ENCODE data around the gene PGAP2. TPM values are rescaled to one million over a fixed set of nuclear protein-coding genes. Genes with fewer than 3 reads are reported as not detected.
"Not testable (repeated sequence)": the region's sequence is repeated elsewhere in the genome, so short reads cannot be mapped to it uniquely, and the experiment has no call there.

PGAP2 gene
- total RNA-seq (2014; rRNA removed; shearing (Covaris generic)): 15.4 and 16.6 TPM in 2 replicates

DNA sequence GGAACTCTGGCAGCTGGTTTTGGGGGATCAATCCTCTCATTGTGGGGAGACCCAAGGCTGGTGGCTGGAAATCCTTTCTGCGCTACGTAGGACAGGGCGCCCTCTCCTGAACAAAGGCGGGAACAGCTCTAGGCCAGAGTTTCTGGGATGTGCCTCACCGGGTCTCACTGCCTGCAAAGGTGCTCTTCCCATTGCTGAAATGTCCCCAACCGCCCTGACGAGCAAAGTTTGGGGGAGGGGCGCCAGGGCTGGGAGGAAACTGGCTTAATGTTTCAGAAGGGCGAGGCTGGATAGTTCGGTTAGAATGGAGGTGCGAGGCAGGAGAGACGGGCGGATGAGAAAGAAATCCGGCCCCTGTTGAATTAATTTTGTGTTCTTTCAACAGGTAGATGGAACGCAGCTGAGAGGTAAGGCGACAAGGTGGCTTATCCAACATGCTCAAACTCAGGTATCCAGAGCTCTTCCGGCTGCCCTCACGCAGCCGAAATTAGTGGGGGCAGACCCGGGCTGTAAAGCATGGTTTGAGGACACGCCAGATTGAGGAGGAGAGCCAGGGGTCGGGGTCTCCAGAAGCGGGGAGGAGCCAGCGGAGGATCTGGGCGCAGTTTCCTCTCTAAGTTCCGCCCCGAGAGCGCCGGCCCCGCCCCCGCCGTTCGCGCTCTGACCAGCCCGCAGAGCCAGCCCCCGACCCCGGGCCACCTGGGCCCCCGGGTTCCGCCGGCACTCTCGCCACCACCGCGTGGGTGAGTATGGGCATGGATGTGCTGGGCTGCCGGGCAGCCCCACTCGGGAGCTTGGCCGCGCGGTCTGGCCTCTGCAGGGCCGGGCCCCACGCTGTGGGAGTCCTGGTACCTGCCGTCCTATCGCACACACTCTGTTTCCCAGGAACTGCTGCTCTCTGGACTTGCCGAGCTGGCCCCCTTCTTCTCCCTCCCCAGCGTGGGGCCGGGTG, at the start of gene PGAP2:
PGAP2 (plus strand) TSS at position 652 of the 952 bp plus-strand sequence. CDS start 2,700 bp downstream, outside the sequence.
- peak; percentile 51 for DNase-seq (ENCODE audit: low spot score)

DNA sequence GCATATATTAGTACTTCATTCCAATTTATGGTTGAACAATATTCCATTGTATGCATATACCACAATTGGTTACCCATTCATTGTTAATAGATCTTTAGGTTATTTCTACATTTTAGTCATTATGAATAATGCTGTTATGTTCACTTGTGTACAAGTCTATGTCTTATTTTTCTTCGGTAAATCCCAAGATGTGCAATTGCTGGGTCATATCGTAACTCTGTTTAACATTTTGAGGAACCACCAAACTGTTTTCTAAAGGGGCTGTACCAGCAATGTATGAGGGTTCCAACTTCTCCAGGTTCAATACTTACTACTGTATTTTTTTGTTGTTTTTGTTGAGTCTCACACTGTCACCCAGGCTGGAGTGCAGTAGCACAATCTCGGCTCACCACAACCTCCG, 44.1 kb upstream of the PGAP2 start:
- no peak for DNase-seq (ENCODE audit: low spot score)

DNA sequence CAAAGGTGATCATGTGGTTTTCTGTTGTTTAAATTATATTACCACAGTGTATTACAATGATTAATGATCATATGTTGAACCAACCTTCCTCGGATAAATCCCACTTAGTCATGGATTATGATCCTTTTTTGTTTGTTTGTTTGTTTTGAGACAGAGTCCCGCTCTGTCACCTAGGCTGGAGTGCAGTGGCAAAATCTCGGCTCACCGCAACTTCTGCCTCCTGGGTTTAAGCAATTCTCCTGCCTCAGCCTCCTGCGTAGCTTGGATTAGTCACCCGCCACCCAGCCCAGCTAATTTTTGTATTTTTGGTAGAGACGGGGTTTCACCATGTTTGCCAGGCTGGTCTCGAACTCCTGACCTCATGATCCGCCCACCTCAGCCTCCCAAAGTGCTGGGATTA, 41.5 kb upstream of the PGAP2 start:
- not testable (repeated sequence) for DNase-seq (ENCODE audit: low spot score)

DNA sequence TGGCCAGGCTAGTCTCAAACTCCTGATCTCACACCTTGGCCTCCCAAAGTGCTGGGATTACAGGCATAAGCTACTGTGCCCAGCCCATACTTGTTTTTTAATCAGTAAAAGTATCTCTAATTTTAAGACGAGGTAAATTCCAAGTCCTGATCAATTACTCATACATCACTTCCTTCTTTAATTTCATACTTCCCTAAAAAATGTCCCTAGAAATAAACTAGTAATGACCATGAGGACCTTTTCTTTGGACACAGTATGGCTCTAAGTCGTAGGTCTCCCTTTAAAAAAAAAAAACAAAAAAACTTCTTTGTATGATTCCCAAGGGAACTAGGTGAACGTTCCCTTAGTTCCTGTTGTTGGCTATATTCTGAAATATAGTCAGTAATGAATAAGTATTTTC, 40.8 kb upstream of the PGAP2 start:
- no peak for DNase-seq (ENCODE audit: low spot score)

DNA sequence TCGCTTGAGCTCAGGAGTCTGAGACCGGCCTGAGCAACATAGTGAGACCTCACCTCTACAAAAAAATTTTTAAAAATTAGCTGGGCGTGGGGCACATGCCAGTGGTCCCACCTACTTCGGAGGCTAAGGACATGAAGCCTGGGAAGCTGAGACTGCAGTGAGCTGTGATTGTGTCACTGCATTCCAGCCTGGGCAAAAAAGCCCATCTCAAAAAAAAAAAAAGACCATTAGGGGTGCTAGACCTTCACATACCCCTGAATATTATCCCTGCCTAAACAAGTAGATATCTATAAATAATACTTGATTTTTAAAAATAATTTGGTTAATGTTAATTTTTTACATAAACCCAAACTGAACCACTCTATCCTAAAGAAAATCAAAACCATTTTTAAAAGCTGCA, 35.2 kb upstream of the PGAP2 start:
- no peak for DNase-seq (ENCODE audit: low spot score)

DNA sequence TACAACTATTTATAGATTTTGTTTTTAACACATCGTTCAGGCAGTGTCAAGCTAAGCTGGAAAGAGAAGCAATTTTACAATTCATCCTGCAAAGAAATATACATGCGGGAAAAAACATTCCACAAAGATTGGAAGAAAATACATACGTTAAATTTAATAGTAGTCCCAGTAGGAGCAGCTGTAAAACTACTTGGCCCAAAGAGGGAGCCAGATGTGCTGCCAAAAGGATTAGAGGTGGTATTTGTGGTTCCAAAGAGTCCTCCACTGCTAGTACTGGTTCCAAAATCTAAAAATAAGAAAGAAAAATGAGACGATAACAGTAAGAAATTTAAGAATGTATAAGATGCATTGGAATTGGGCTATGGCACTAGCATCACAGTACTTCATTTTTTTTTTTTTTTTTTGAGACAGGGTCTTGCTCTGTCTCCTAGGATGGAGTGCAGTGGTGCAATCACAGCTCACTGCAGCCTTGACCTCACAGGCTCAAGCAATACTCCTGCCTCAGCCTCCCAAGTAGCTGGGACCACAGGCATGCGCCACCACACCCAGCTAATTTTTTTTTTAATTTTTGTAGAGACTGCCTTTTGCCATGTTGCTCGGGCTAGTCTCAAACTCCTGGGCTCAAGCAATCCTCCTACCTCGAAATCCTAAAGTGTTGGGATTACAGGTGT, 32.5 kb upstream of the PGAP2 start:
- DNase-seq (ENCODE audit: low spot score): no peak

DNA sequence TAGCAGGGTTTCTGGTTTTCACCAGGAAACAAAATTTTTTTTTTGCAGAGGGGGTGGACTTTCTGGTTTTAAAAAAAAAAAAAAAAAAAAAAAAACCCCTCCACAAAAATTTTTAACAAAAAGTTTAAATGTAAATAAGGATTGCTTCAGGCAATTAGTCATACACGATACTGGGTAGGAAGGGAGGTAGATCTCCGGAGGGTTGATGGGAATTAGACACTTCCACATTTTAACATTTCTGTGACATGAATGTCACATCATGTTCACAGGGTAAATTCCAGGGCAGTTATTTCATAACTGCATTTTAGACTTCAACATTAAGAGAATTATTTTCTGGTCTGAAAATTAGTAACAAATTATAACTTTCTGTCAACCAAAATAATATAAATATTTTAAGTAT, 26.9 kb upstream of the PGAP2 start:
- DNase-seq (ENCODE audit: low spot score): no peak

DNA sequence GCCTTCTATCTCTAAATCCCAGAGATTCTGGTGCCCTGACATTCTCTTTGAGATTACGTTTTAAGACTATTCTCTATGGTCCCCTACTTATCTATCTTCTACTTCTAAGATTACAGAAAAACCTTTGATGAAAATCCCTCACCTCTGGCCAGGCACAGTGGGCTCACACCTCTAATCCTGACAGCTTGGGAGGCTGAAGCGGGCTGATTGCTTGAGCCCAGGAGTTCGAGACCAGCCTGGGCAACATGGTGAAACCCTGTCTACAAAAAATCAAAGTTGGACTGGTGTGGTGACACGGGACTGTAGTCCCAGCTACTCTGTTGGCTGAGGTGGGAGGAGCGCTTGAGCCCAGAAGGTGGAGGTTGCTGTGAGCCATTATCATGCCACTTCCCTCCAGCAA, 25.4 kb upstream of the PGAP2 start:
- DNase-seq (ENCODE audit: low spot score): no peak

DNA sequence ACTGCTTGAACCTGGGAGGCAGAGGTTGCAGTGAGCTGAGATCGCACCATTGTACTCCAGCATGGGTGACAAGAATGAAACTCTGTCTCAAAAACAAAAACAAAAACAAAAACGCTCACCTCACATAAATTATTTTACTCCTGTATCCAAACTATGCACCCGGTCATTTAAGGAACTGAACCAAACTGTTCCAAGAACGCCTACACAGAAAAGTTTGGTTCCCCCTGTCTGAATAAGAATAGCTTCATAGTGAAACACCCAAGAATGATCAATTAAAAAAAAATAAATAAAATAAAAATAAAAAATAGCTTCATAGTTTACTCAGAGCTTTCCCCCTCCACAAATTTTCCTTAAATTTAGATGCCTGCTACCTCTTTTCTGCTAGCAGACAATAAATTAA, 24.7 kb upstream of the PGAP2 start:
- no peak for DNase-seq (ENCODE audit: low spot score)

DNA sequence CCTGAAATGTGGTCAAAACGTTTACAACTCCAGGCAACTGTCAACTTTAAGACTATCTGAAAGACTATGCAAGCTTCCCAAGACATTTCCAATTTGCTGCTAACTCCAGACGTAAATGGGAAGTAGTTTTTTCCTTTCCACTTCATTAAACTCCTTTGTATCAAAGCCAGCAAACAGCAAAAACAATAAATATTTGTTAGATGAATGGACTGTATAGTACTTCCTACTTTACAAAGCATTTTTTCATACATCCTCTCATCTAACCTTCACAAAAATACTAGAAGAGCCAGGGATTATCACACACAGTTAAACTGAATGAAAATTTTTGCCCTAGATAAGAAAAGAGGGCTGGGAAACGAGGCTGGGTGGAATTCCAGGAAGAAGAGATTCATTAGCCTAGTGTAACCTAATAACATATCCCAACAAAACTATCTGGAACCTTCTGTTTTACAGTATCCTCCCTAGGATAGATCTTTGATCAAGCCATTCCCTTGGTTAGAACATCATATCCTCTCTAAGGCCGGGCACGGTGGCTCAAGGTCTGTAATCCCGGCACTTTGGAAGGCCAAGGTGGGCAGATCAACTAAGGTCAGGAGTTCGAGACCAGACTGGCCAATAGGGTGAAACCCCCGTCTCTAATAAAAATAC, 21.5 kb upstream of the PGAP2 start:
- DNase-seq (ENCODE audit: low spot score): no peak

DNA sequence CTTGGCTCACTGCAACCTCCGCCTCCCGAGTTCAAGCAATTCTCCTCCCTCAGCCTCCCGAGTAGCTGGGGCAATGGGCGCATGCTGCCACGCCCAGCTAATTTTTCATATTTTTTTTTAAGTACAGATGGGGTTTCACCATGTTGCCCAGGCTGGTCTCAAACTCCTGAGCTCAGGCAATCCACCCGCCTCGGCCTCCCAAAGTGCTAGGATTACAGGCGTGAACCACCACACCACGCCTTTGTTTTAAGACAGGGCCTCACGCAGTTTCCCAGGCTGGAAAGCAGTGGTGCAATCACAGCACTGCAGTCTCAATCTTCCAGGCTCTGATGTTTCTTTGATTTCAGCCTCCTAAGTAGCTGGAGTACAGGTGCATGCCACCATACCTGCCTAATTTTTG, 14.0 kb upstream of the PGAP2 start:
- DNase-seq (ENCODE audit: low spot score): not testable (repeated sequence)

DNA sequence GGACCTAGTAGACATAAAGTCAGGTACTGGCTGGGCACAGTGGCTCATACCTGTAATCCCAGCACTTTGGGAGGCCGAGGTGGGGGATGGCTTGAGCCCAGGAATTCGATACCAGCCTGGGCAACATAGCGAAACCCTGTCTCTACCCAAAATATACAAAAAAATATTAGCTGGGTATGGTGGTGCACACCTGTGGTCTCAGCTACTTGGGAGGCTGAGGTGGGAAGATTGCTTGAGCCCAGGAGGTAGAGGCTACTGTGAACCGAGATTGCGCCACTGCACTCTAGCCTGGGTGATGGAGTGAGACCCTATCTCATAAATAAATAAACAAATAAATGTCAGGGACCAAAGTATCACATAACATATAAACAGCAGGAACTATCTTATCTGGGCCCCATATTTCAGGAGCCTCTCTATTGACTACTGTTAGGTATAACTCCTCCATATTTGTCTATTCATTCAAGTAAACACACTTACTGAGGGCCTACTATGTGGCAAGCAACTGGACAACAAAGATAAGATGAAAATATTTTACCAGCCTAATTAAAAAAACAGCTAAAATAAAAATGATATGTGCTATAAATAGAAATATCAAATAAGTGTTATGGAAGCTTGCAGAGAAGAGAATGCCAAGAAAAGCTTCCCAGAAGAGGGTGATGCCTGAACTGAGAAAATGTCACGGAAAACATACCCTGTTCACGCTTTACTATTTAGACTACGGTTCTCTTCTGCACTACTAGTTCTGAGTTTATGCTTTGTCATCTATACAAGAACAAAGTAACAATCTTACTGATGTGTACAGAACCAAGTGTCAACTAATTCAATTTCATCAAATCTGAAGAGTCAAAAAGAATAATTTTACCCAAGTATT, 13.0 kb upstream of the PGAP2 start:
- no peak for DNase-seq (ENCODE audit: low spot score)

DNA sequence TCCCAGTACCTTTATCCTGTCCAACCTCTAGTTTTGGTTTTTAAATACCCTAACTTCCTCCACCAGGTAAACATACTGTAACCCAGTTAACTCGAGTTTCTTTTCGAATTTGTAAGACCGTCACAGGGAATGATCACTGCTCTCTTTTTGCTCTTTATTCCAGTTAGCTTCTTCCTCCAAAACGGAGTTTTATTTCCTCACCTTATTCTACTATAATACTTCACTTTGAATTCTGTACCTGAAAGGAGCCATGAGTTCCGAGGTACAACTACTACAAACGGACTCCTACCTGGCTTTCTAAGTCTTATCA, 12.4 kb upstream of the PGAP2 start:
- no peak for DNase-seq (ENCODE audit: low spot score)

DNA sequence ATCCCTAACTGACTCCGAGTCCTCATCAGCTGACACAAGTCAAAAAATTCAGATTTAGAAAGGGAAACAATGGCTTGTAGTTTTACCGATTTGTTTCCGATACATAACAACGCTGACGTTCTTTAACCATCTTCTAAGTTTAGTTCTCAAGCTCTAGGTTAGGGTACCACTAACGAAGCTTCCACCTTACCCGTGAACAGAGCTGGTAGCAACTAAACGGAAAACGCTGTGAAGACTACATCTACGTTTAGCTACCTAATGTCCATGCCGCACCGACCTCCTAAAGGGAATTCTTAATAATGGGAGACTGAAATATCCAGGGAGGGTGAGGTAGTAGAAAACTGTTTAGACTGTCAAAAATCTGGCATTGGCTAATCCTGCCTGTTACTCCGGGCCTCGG, 12.0 kb upstream of the PGAP2 start:
- no peak for DNase-seq (ENCODE audit: low spot score)

DNA sequence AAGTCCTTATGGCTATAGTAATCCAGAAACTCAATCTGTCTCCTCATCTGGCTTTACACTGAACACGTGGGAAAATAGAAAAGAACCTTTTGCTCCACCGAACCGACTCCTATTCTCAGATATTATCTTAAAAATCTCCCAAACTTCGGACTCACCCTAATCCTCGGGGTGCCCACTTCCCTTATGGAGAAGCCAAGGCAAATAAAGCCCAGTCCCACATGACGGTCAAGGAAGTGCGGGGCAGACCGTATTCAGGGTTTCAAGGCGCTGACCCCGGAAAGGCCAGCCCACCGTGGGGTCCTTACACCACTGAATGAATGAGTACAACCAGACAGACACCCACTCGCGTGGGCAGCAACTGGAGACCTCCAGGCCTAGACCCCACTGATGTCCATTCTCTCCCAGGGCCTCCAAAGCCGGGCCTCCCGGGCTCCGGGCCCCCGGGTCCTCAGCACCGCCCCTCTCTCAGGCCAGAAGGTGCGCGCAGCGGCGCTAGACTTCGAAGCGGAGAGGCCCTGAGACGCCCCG, 11.5 kb upstream of the PGAP2 start:
- DNase-seq (ENCODE audit: low spot score): no peak

DNA sequence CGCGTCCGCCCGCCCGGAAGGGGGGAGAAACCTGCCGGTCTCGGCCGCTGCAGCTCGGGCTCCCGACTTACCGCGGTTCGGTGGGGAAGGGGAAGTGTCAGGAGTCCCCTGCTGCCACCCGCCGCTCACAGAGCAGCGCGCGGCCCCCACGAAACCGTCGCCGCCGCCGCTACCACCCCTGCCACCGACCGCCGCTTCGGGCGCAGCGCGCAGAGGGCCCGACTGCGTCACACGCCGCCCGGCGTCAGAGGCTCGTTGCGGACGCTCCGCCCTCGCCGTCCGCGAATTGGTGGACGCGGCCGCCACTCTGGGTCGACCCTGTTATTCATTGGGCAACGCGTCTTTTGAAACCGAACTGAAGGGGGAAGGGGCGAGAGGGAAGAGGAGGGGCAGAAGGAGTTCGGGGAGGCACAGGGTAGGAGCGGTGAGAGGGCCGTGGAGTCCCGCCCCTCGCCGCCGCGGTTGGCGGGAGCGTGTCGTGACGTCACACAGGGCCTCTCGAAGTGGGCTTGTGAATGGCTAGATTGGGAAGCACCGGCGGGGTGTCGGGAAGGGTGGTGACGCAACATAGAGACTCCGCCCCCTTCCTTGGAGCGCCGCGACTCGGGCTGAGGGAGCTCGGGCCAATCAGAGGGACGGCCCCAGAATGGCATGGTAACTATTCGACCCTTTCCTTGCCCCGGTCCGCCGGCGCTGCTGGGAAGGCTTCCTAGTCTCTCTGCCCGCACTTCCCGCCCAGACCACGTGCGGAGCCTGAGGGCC, 10.8 kb upstream of the PGAP2 start, which contains the start of gene NUP98:
NUP98 (minus strand) TSS at position 226 of the 762 bp plus-strand sequence. CDS start 15,437 bp downstream, outside the sequence.
- DNase-seq (ENCODE audit: low spot score): peak; percentile 100

DNA sequence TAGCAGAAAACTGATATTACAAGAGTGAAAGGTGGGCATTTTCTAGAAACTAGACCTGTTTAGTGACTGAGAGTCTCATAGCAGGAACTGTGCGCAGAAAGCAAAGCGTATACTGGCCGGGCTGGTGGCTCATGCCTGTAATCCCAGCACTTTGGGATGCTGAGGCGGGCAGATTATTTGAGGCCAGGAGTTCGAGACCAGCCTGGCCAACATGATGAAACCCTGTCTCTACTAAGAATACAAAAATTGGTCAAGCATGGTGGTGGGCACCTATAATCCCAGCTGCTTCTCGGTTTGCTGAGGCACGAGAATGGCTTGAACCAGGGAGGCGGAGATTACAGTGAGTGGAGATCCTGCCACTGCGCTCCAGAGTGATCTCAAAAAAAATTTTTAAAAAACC, 9.2 kb upstream of the PGAP2 start:
- DNase-seq (ENCODE audit: low spot score): no peak

DNA sequence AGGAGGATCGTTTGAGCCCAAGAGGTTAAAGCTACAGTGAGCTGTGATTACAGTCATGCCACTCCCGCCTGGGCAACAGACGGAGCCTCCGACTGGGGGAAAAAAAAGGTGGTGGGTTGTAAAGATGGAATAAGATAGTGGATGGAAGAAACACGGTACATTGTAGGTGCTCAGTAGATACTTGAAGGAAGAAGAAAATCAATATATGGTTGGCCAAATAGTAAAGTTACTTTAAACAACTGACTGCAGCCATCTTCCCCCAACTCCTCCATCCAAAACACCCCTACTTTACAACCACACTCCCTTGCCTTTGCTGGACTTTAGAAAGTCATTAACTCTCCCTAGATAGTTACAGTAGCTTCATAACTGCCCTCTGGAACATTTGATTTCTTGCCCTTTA, 8.5 kb upstream of the PGAP2 start:
- no peak for DNase-seq (ENCODE audit: low spot score)

DNA sequence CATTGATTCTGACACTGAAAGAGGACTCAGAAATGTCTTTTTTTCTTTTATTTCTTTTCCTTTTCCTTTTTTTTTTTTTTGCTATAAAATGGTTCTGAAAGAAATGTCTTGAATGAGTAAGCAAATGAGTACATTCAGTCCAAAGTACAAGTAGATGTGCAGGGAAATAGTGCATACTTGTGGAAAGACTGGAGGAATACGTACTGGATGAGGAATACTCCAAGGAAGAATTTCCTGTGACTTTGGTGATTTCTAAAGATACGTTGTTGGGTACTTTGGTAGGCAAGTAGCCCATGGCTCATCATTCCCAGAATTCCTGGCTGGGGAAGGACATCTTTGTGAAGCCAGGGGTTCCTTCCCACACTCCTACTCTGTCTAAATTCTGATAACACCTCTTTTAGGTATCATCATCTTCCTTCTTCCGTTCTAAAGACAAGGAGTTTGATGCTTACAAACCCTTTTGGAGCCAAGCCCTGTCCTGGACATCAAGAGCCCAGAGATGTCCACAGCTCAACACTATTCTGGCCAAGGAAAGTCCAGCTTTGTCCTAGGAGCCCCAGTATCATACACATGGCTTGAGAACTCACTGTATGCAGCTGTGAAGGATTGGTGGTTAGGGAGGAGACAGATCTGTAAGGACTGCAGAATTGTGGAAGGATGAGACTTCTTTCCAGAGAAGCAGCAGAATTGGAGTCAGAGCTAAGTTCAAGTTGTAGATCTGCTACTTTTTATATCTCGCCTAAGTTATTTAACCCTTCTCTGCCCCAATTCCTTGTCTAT, 6.2 kb upstream of the PGAP2 start:
- no peak for DNase-seq (ENCODE audit: low spot score)

Measured in A172 (cell line).